IMR-90 (cell line): ENCODE data around the gene LYZL1. TPM values are rescaled to one million over a fixed set of nuclear protein-coding genes. Genes with fewer than 3 reads are reported as not detected.
A peak's percentile ranks its signal among the peaks of the same experiment; 100 is the strongest.

Experiments used
- ATAC-seq: fragments of 200-7000 bp; cut with Tn5 transposase; 2 replicates; pipeline ENCODE4 v1.9.1; 2020; ENCODE audit warnings: low read depth, mild to moderate bottlenecking, moderate library complexity
- BruUV-seq: library from RNA; stranded (reverse); fragments of 400-500 nt; replicated peaks from 2 replicates; lab custom pipeline; 2021; lab: Mats Ljungman, UMichigan
- CTCF ChIA-PET: fragments of 300-600 bp; formaldehyde crosslinking; extraction: SDS; loops from one replicate; lab custom pipeline; 2021; ENCODE audit warnings: antibody characterized with exemption; lab: Yijun Ruan, JAX
- POLR2A ChIA-PET: fragments of 300-600 bp; sonication (Branson Sonifier 250); formaldehyde crosslinking; loops from one replicate; lab custom pipeline; 2022; ENCODE audit warnings: antibody characterized with exemption; ENCODE audit not compliant: unreplicated experiment; lab: Charles Lee
- DNase-seq: peaks from one replicate; pipeline ENCODE4 v3.0.0; 2013
- H2AFZ ChIP-seq: replicated peaks from 2 replicates; pipeline ENCODE3; 2013; ENCODE audit warnings: low read length, mild to moderate bottlenecking; ENCODE audit not compliant: poor library complexity
- H2AK5ac ChIP-seq: 2 replicates; pipeline ENCODE4 v1.6.1; 2013; ENCODE audit warnings: low read depth, low read length, inconsistent platforms
- H2AK9ac ChIP-seq: replicated peaks from 2 replicates; pipeline ENCODE3; 2013; ENCODE audit warnings: mild to moderate bottlenecking, low read depth, low read length, moderate library complexity; ENCODE audit not compliant: poor library complexity
- H2BK120ac ChIP-seq: 2 replicates; pipeline ENCODE4 v1.6.1; 2013; ENCODE audit warnings: low read depth, low read length, inconsistent platforms
- H2BK15ac ChIP-seq: 3 replicates; pipeline ENCODE4 v1.6.1; 2013; ENCODE audit warnings: low read depth, low read length, inconsistent platforms
- H2BK20ac ChIP-seq: 2 replicates; pipeline ENCODE4 v1.6.1; 2013; ENCODE audit warnings: low read depth, mild to moderate bottlenecking, inconsistent platforms, low read length, moderate library complexity
- H2BK5ac ChIP-seq: 2 replicates; pipeline ENCODE4 v1.6.1; 2013; ENCODE audit warnings: mild to moderate bottlenecking, low read depth, low read length, inconsistent platforms; ENCODE audit not compliant: poor library complexity, severe bottlenecking
- H3K14ac ChIP-seq: replicated peaks from 2 replicates; pipeline ENCODE4 v1.6.1; 2013; ENCODE audit warnings: low read depth, low read length, inconsistent platforms
- H3K18ac ChIP-seq: 2 replicates; pipeline ENCODE4 v1.6.1; 2013; ENCODE audit warnings: low read depth, low read length, control low read depth
- H3K23ac ChIP-seq: 2 replicates; pipeline ENCODE4 v1.6.1; 2013; ENCODE audit warnings: low read depth, low read length, inconsistent platforms
- H3K27ac ChIP-seq: 2 replicates; pipeline ENCODE4 v1.5.1; 2013; ENCODE audit warnings: mild to moderate bottlenecking, control low read depth, low read length; ENCODE audit not compliant: insufficient read depth
- H3K27me3 ChIP-seq: 2 replicates; pipeline ENCODE4 v1.6.1; 2013; ENCODE audit warnings: low read length; ENCODE audit not compliant: control insufficient read depth, insufficient read depth
- H3K36me3 ChIP-seq: 2 replicates; pipeline ENCODE4 v1.6.1; 2013; ENCODE audit warnings: low read length, mixed read lengths; ENCODE audit not compliant: control insufficient read depth, insufficient read depth
- H3K4ac ChIP-seq: 2 replicates; pipeline ENCODE4 v1.6.1; 2013; ENCODE audit warnings: low read depth, low read length, inconsistent platforms
- H3K4me1 ChIP-seq: 2 replicates; pipeline ENCODE4 v1.6.1; 2013; ENCODE audit warnings: low read length, mixed read lengths; ENCODE audit not compliant: control insufficient read depth, insufficient read depth
- H3K4me2 ChIP-seq: 2 replicates; pipeline ENCODE4 v1.6.1; 2013; ENCODE audit warnings: low read depth, mild to moderate bottlenecking, control low read depth, low read length, moderate library complexity
- H3K4me3 ChIP-seq: 2 replicates; pipeline ENCODE4 v1.5.1; 2013; ENCODE audit warnings: low read depth, mild to moderate bottlenecking, control low read depth, low read length, moderate library complexity; ENCODE audit not compliant: insufficient read depth
- H3K56ac ChIP-seq: 2 replicates; pipeline ENCODE4 v1.6.1; 2013; ENCODE audit warnings: low read length, inconsistent platforms; ENCODE audit not compliant: insufficient read depth; ENCODE audit errors: extremely low read depth
- H3K79me1 ChIP-seq, 2 experiments: 2 replicates each; pipeline ENCODE4 v1.6.1; 2013; ENCODE audit warnings: low read length in 2 of 2, inconsistent platforms in 1 of 2, low read depth in 1 of 2
- H3K9ac ChIP-seq: 2 replicates; pipeline ENCODE4 v1.6.1; 2013; ENCODE audit warnings: low read depth, low read length, control low read depth
- H3K9me1 ChIP-seq: 2 replicates; pipeline ENCODE4 v1.6.1; 2013; ENCODE audit warnings: low read length, inconsistent platforms; ENCODE audit not compliant: insufficient read depth
- H3K9me3 ChIP-seq: 2 replicates; pipeline ENCODE4 v1.6.1; 2013; ENCODE audit warnings: low read length; ENCODE audit not compliant: control insufficient read depth, insufficient read depth
- H4K20me1 ChIP-seq: 2 replicates; pipeline ENCODE4 v1.6.1; 2013; ENCODE audit warnings: low read length, inconsistent platforms; ENCODE audit not compliant: insufficient read depth
- H4K5ac ChIP-seq: 2 replicates; pipeline ENCODE4 v1.6.1; 2013; ENCODE audit warnings: mild to moderate bottlenecking, low read depth, low read length, control low read depth
- H4K8ac ChIP-seq, 2 experiments: 2 replicates each; pipeline ENCODE4 v1.6.1; 2013; ENCODE audit warnings: low read depth in 2 of 2, low read length in 2 of 2, control low read depth in 1 of 2, inconsistent platforms in 1 of 2
- H4K91ac ChIP-seq: 2 replicates; pipeline ENCODE4 v1.6.1; 2013; ENCODE audit warnings: low read depth, low read length, inconsistent platforms; ENCODE audit not compliant: insufficient read depth
- BHLHE40 ChIP-seq: fragments of 150-350 bp; IDR thresholded peaks from 2 replicates; pipeline ENCODE4 v1.6.1; 2016; ENCODE audit warnings: mild to moderate bottlenecking, low read depth, low read length
- CEBPB ChIP-seq: IDR thresholded peaks from 2 replicates; pipeline ENCODE4 v1.6.1; 2012; ENCODE audit warnings: low read depth, low read length, improper control_type of control experiment
- CHD1 ChIP-seq: IDR thresholded peaks from 2 replicates; pipeline ENCODE4 v1.6.1; 2012; ENCODE audit warnings: low read depth, low read length, improper control_type of control experiment
- CTCF ChIP-seq: conservative IDR thresholded peaks from 2 replicates; pipeline ENCODE4 v1.5.1; 2012; ENCODE audit warnings: mild to moderate bottlenecking, low read depth, low read length, improper control_type of control experiment
- MAFK ChIP-seq: IDR thresholded peaks from 2 replicates; pipeline ENCODE4 v1.6.1; 2012; ENCODE audit warnings: low read depth, low read length, improper control_type of control experiment
- MXI1 ChIP-seq: IDR thresholded peaks from 2 replicates; pipeline ENCODE4 v1.6.1; 2012; ENCODE audit warnings: low read depth, mild to moderate bottlenecking, low read length, moderate library complexity, borderline replicate concordance
- NFE2L2 ChIP-seq: fragments of 150-350 bp; IDR thresholded peaks from 2 replicates; pipeline ENCODE4 v1.6.1; 2016; ENCODE audit warnings: low read depth, mild to moderate bottlenecking, low read length
- RAD21 ChIP-seq: IDR thresholded peaks from 2 replicates; pipeline ENCODE4 v1.6.1; 2012; ENCODE audit warnings: low read length, improper control_type of control experiment
- RFX5 ChIP-seq: IDR thresholded peaks from 2 replicates; pipeline ENCODE4 v1.8.0; 2012; ENCODE audit warnings: low read depth, mild to moderate bottlenecking, low read length, moderate library complexity
- SMC3 ChIP-seq: fragments of 150-350 bp; IDR thresholded peaks from 2 replicates; pipeline ENCODE4 v1.6.1; 2016; ENCODE audit warnings: low read depth, mild to moderate bottlenecking, antibody characterized with exemption, low read length, moderate library complexity
- WGBS, 2 experiments: methylation state at CpG; one replicate each; pipeline versions ENCODE4 v1.1.5 to v1.1.7; 2013; ENCODE audit warnings: missing lambda C conversion rate in 2 of 2; ENCODE audit not compliant: insufficient read length in 1 of 2; ENCODE audit errors: extremely low coverage in 2 of 2; 5-methylcytosine and 5-hydroxymethylcytosine counted together
- dilution Hi-C: fragments of 300-500 bp; cut with HindIII; formaldehyde crosslinking; loops from one replicate; pipeline ENCODE4 v1.14.3; 2018; ENCODE audit warnings: low sequenced_read_pairs; ENCODE audit not compliant: unreplicated experiment
- in situ Hi-C: fragments of 300-500 bp; cut with MboI; formaldehyde crosslinking; loops from 3 replicates; pipeline ENCODE4 v1.14.3; 2019; ENCODE audit warnings: low sequenced_read_pairs, inconsistent platforms, mixed read lengths
- intact Hi-C: fragments of 100-400 bp; cut with micrococcal nuclease; formaldehyde crosslinking; loops from 2 replicates; pipeline ENCODE4 v1.10.0; 2022
- polyA plus RNA-seq, 3 experiments: library from polyadenylated mRNA; depleted of rRNA; stranded (reverse); fragments of >200 nt; gene quantifications; 2 replicates each; pipeline ENCODE4 v1.2.3, GENCODE V29; 2012; ENCODE audit warnings: low replicate concordance in 1 of 3
- total RNA-seq: library from RNA; depleted of rRNA; stranded (reverse); fragments of >200 nt; gene quantifications from 2 replicates; pipeline ENCODE4 v1.2.3, GENCODE V29; 2012
- TF ChIP-seq, protein P1 (sequence below): fragments of 150-350 bp; IDR thresholded peaks from 2 replicates; pipeline ENCODE4 v1.6.1; 2017; ENCODE audit warnings: mild to moderate bottlenecking, antibody characterized with exemption, low read length, low read depth

LYZL1 gene
- total and polyA plus RNA-seq, 2 of the 4 experiments (the other 2 are of a cell fraction), result not detected

DNA sequence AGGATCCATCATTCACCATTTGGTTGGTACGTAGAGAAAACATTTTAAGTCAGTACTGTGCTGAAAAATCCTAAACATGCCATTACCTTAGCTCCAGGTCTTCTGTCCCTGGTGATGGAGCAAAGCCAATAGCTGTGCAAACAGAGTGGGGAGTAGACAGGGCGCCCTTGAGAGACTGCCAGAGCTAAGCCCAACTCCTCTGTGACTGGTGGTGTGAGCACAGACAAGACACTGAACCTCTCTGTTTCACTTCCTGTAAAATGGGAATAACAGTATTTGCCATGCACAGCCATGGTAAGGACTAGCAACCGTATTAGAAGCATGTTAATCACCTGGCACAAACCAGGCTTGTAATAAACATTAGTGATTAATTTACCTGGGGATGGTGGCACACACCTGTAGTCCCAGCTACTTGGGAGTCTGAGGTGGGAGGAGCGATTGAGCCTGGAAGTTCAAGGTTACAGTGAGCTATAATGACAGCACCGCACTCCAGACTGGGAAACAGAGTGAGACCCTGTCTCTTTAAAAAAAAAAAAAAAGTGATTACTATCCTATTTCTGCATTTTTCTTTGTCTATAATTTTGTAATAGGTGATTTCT lies 28.7 kb downstream of the LYZL1 start:
- Histone ChIP-seq H4K91ac (no peak overlapping the region), H4K5ac (no peak overlapping the region), H3K4ac (no peak overlapping the region), H3K79me1 (no peaks in the 10 kb centered on the region), H2BK5ac (no peak overlapping the region), H3K27ac (no peak overlapping the region), H3K4me3 (no peak overlapping the region), H2BK120ac (no peak overlapping the region), H4K20me1 (no peaks in the 10 kb centered on the region), H2BK15ac (no peak overlapping the region), H3K4me2 (no peak overlapping the region), H3K9ac (no peak overlapping the region), H3K14ac (peak overlapping the region; percentile 31; the same call in 1 of the 2 replicates), H3K36me3 (no peaks in the 10 kb centered on the region), H3K27me3 (peaks cover 22% of the 10 kb centered on the region), H2AK9ac (no peak overlapping the region), H3K23ac (no peak overlapping the region), H2BK20ac (peak overlapping the region; percentile 36; the same call in 1 of the 2 replicates), H3K4me1 (peaks cover 9% of the 10 kb centered on the region), H3K56ac (no peak overlapping the region), H3K18ac (no peak overlapping the region), H4K8ac (no peak overlapping the region), H3K9me1 (peaks cover 4% of the 10 kb centered on the region; the same call in 1 of the 2 replicates), H2AFZ (no peak overlapping the region), H2AK5ac (no peak overlapping the region), H3K9me3 (no peaks in the 10 kb centered on the region)
- no CpG with 5 or more reads among the region's 5 CpGs for WGBS, 2 experiments
- in situ Hi-C loops, result no loop called here
- intact Hi-C loops, result no loop called here
- ChIA-PET CTCF (no interaction called here), POLR2A (no interaction called here)
- TF ChIP-seq CEBPB, result no peak
- TF ChIP-seq NFE2L2, result no peak
- TF ChIP-seq, protein P1, sequence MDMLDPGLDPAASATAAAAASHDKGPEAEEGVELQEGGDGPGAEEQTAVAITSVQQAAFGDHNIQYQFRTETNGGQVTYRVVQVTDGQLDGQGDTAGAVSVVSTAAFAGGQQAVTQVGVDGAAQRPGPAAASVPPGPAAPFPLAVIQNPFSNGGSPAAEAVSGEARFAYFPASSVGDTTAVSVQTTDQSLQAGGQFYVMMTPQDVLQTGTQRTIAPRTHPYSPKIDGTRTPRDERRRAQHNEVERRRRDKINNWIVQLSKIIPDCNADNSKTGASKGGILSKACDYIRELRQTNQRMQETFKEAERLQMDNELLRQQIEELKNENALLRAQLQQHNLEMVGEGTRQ, result no peak
- TF ChIP-seq CTCF, result no peak
- no peak for TF ChIP-seq MXI1
- no peak for TF ChIP-seq CHD1
- TF ChIP-seq RAD21, result no peak
- TF ChIP-seq MAFK, result no peak
- no peak for TF ChIP-seq BHLHE40
- TF ChIP-seq RFX5, result no peak
- TF ChIP-seq SMC3, result no peak
- dilution Hi-C loops, result no loop called here
- DNase-seq (no peak), ATAC-seq (no peak)
- BruUV-seq, result no TSS peak
